HCT116 (cell line): Measurements from ENCODE around the gene CHCHD3. TPM values are rescaled to one million over a fixed set of nuclear protein-coding genes. Genes with fewer than 3 reads are reported as not detected.

Source experiments
- ATAC-seq: fragments of 200-7000 bp; cut with Tn5 transposase; 2 replicates; pipeline ENCODE4 v1.9.1; 2020; ENCODE audit warnings: mild to moderate bottlenecking, moderate library complexity
- BruUV-seq: library from RNA; stranded (reverse); fragments of 400-500 nt; replicated peaks from 2 replicates; lab custom pipeline; 2021; lab: Mats Ljungman, UMichigan
- CTCF ChIA-PET: fragments of 300-600 bp; sonication (Branson Sonifier 250); formaldehyde crosslinking; loops from one replicate; lab custom pipeline; 2021; ENCODE audit warnings: antibody characterized with exemption; lab: Charles Lee
- POLR2A ChIA-PET: fragments of 300-600, 350-600 bp; sonication (Branson Sonifier 250); formaldehyde crosslinking; loops from one replicate; lab custom pipeline; 2021; ENCODE audit warnings: antibody characterized with exemption; lab: Charles Lee
- RAD21 ChIA-PET, 2 experiments: fragments of 300-600 bp; sonication (Branson Sonifier 250); formaldehyde crosslinking; loops; one replicate each; lab custom pipeline; 2023; ENCODE audit warnings: low total read pairs in 2 of 2; ENCODE audit not compliant: uncharacterized antibody in 2 of 2, unreplicated experiment in 2 of 2, low non-redundant PET in 1 of 2; lab: Charles Lee
- DNase-seq: peaks from one replicate; pipeline ENCODE4 v3.0.0-alpha.2; 2010; ENCODE audit warnings: low read depth, low spot score
- H2AFZ ChIP-seq: fragments of 200-600 bp; shearing (Covaris generic), sonication (generic); 2 replicates; pipeline ENCODE4 v1.6.1; 2017; ENCODE audit warnings: low read depth, mixed run types, mixed read lengths, antibody characterized with exemption, low read length; ENCODE audit not compliant: poor library complexity, severe bottlenecking
- H3K27ac ChIP-seq: 2 replicates; pipeline ENCODE4 v1.5.1; 2012; ENCODE audit warnings: low read depth, low read length
- H3K27me3 ChIP-seq: fragments of 200-600 bp; sonication (generic); 2 replicates; pipeline ENCODE4 v1.6.1; 2016; ENCODE audit warnings: mixed run types, low read length, mixed read lengths; ENCODE audit not compliant: insufficient read depth
- H3K36me3 ChIP-seq, 2 experiments: fragments of 200-500 bp in 1 of 2; fragments of 200-600 bp in 1 of 2; sonication (Bioruptor generic) in 1 of 2; sonication (generic) in 1 of 2; 2 replicates each; pipeline versions ENCODE4 v1.5.1 to v1.6.1; 2014 to 2016; ENCODE audit warnings: low read length in 2 of 2, inconsistent platforms in 1 of 2, mixed read lengths in 1 of 2, mixed run types in 1 of 2; ENCODE audit not compliant: insufficient read depth in 2 of 2, control insufficient read depth in 1 of 2
- H3K4me1 ChIP-seq, 2 experiments: fragments of 200-600 bp in 1 of 2; sonication (generic) in 1 of 2; 2 replicates each; pipeline versions ENCODE4 v1.5.1 to v1.6.1; 2012 to 2017; ENCODE audit warnings: low read length in 2 of 2, inconsistent platforms in 1 of 2, mild to moderate bottlenecking in 1 of 2, mixed read lengths in 1 of 2, mixed run types in 1 of 2, moderate library complexity in 1 of 2; ENCODE audit not compliant: insufficient read depth in 2 of 2, control insufficient read depth in 1 of 2
- H3K4me2 ChIP-seq: fragments of 200-600 bp; sonication (generic); 2 replicates; pipeline ENCODE4 v1.6.1; 2017; ENCODE audit warnings: mixed run types, low read length, mixed read lengths
- H3K4me3 ChIP-seq, 2 experiments: fragments of 200-600 bp in 1 of 2; sonication (generic) in 1 of 2; replicated peaks in 1 of 2; 2 replicates each; pipeline ENCODE4 v1.5.1; 2011 to 2016; ENCODE audit warnings: low read length in 2 of 2, control low read depth in 1 of 2, low read depth in 1 of 2, mild to moderate bottlenecking in 1 of 2, mixed read lengths in 1 of 2, mixed run types in 1 of 2
- H3K79me2 ChIP-seq: fragments of 200-600 bp; sonication (generic); 2 replicates; pipeline ENCODE4 v1.6.1; 2017; ENCODE audit warnings: mild to moderate bottlenecking, mixed run types, low read length, moderate library complexity, mixed read lengths; ENCODE audit not compliant: insufficient read depth
- H3K9ac ChIP-seq: fragments of 200-600 bp; sonication (generic); 2 replicates; pipeline ENCODE4 v1.6.1; 2016; ENCODE audit warnings: low read length, mixed read lengths
- H3K9me2 ChIP-seq: fragments of 200-600 bp; sonication (generic), shearing (Covaris generic); 2 replicates; pipeline ENCODE4 v1.6.1; 2017; ENCODE audit warnings: mixed run types, mild to moderate bottlenecking, moderate library complexity; ENCODE audit not compliant: insufficient read depth
- H3K9me3 ChIP-seq, 2 experiments: fragments of 200-500 bp in 1 of 2; fragments of 200-600 bp in 1 of 2; sonication (Bioruptor generic) in 1 of 2; sonication (generic) in 1 of 2; 2 replicates each; pipeline ENCODE4 v1.6.1; 2014 to 2017; ENCODE audit warnings: low read length in 2 of 2, mixed read lengths in 2 of 2, inconsistent platforms in 1 of 2, low read depth in 1 of 2, mild to moderate bottlenecking in 1 of 2, mixed run types in 1 of 2, moderate library complexity in 1 of 2; ENCODE audit not compliant: control insufficient read depth in 1 of 2, insufficient read depth in 1 of 2
- H4K20me1 ChIP-seq: fragments of 200-600 bp; sonication (generic), shearing (Covaris generic); 2 replicates; pipeline ENCODE4 v1.6.1; 2017; ENCODE audit warnings: mixed run types, mild to moderate bottlenecking, moderate library complexity; ENCODE audit not compliant: insufficient read depth
- CBX3 ChIP-seq: IDR thresholded peaks from 2 replicates; pipeline ENCODE4 v1.6.1; 2012; ENCODE audit warnings: low read depth
- CTCF ChIP-seq, 3 experiments: fragments of 200-600 bp in 1 of 3; sonication (generic) in 1 of 3; IDR thresholded peaks in 2 of 3; conservative IDR thresholded peaks in 1 of 3; 2 replicates each; pipeline ENCODE4 v1.5.1; 2012 to 2017; ENCODE audit warnings: low read depth in 2 of 3, low read length in 2 of 3, antibody characterized with exemption in 1 of 3, borderline replicate concordance in 1 of 3, control low read depth in 1 of 3, mild to moderate bottlenecking in 1 of 3, mixed read lengths in 1 of 3, mixed run types in 1 of 3, moderate library complexity in 1 of 3; ENCODE audit not compliant: insufficient read depth in 1 of 3
- ELF1 ChIP-seq: IDR thresholded peaks from 2 replicates; pipeline ENCODE4 v1.6.1; 2012; ENCODE audit warnings: low read depth, borderline replicate concordance
- EZH2 ChIP-seq: fragments of 200-600 bp; sonication (generic); IDR thresholded peaks from 2 replicates; pipeline ENCODE4 v1.6.1; 2017; ENCODE audit warnings: antibody characterized with exemption, mixed run types
- EZH2phosphoT487 ChIP-seq: fragments of 200-600 bp; IDR thresholded peaks from 2 replicates; pipeline ENCODE4 v1.6.1; 2018; ENCODE audit warnings: antibody characterized with exemption, borderline replicate concordance
- FOSL1 ChIP-seq: IDR thresholded peaks from 2 replicates; pipeline ENCODE4 v1.6.1; 2012; ENCODE audit warnings: low read depth
- POLR2A ChIP-seq: IDR thresholded peaks from 2 replicates; pipeline ENCODE4 v1.7.0; 2011; ENCODE audit warnings: borderline replicate concordance; ENCODE audit not compliant: insufficient read depth, insufficient read length; ENCODE audit errors: extremely low read depth
- POLR2AphosphoS5 ChIP-seq: IDR thresholded peaks from 2 replicates; pipeline ENCODE4 v1.6.1; 2011; ENCODE audit warnings: mild to moderate bottlenecking, low read depth, low read length, moderate library complexity
- RAD21 ChIP-seq: IDR thresholded peaks from 2 replicates; pipeline ENCODE4 v1.6.1; 2012; ENCODE audit warnings: low read depth, mild to moderate bottlenecking
- REST ChIP-seq: IDR thresholded peaks from 2 replicates; pipeline ENCODE4 v1.6.1; 2012; ENCODE audit warnings: low read depth
- SP1 ChIP-seq: IDR thresholded peaks from 2 replicates; pipeline ENCODE4 v1.6.1; 2012; ENCODE audit warnings: low read depth
- SRF ChIP-seq: IDR thresholded peaks from 2 replicates; pipeline ENCODE4 v1.6.1; 2012; ENCODE audit warnings: low read depth
- TCF7L2 ChIP-seq: IDR thresholded peaks from 2 replicates; pipeline ENCODE4 v1.7.0; 2011; ENCODE audit warnings: borderline replicate concordance, inconsistent platforms; ENCODE audit not compliant: insufficient read depth, insufficient read length; ENCODE audit errors: extremely low read depth
- YY1 ChIP-seq: IDR thresholded peaks from 2 replicates; pipeline ENCODE4 v1.6.1; 2011; ENCODE audit warnings: low read length, low read depth, moderate library complexity, mild to moderate bottlenecking; ENCODE audit not compliant: insufficient replicate concordance; ENCODE audit errors: extremely low read depth
- ZBTB33 ChIP-seq: IDR thresholded peaks from 2 replicates; pipeline ENCODE4 v1.6.1; 2011; ENCODE audit warnings: mild to moderate bottlenecking, low read length, moderate library complexity; ENCODE audit not compliant: insufficient replicate concordance; ENCODE audit errors: extremely low read depth
- ZFX ChIP-seq: fragments of 450-650 bp; IDR thresholded peaks from 2 replicates; pipeline ENCODE4 v1.6.1; 2017
- ZNF274 ChIP-seq: fragments of 200-500 bp; sonication (Bioruptor generic); IDR thresholded peaks from 2 replicates; pipeline ENCODE4 v1.6.1; 2014; ENCODE audit warnings: mild to moderate bottlenecking, low read depth, low read length, inconsistent platforms
- intact Hi-C: fragments of 100-400 bp; cut with micrococcal nuclease; formaldehyde crosslinking; loops from 2 replicates; pipeline ENCODE4 v1.10.0; 2022
- total RNA-seq: library from RNA; stranded (reverse); gene quantifications from one replicate; pipeline ENCODE4 v1.2.1, GENCODE V29; 2021; ENCODE audit not compliant: unreplicated experiment
- TF ChIP-seq, protein P1 (sequence below): IDR thresholded peaks from 2 replicates; pipeline ENCODE4 v1.6.1; 2012

Gene CHCHD3
- total RNA-seq, 1 experiment from 2014 or later, result 73.5 TPM

- Histone ChIP-seq H3K27ac (no peak overlapping the region), H3K9me2 (no peaks in the 10 kb centered on the region), H2AFZ (no peak overlapping the region), H3K9ac (no peak overlapping the region), H3K4me3 (no peak overlapping the region), H3K9me3 (no peaks in the 10 kb centered on the region; a peak in 1 of 4 replicates), H3K4me2 (no peak overlapping the region), H3K79me2 (no peaks in the 10 kb centered on the region)
- ATAC-seq (no peak), DNase-seq (no peak)
- ChIA-PET RAD21 (no interaction called here), POLR2A (no interaction called here), CTCF (no interaction called here)
- intact Hi-C loops, result no loop called here
- TF ChIP-seq SP1 (no peak), YY1 (no peak), RAD21 (no peak), POLR2AphosphoS5 (no peak), ZBTB33 (no peak), ZNF274 (no peak), FOSL1 (no peak), EZH2 (no peak), TCF7L2 (no peak), CBX3 (no peak), REST (no peak), SRF (no peak), EZH2phosphoT487 (no peak), ELF1 (no peak), ZFX (no peak), POLR2A (no peak), CTCF (IDR thresholded peaks at IDR 0.05 in 2 of 3, conservative IDR thresholded peaks at IDR 0.05 in 1 of 3; ENCODE audit: borderline replicate concordance in 1 of 3, insufficient read depth in 1 of 3, low read depth in 2 of 3, low read length in 2 of 3) (no peak)
- TF ChIP-seq, protein P1, sequence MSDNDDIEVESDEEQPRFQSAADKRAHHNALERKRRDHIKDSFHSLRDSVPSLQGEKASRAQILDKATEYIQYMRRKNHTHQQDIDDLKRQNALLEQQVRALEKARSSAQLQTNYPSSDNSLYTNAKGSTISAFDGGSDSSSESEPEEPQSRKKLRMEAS, result no peak
- TF ChIP-seq, all 23 proteins: peak for 0
- Histone ChIP-seq H3K36me3 (no peaks in the 10 kb centered on the region), H4K20me1 (peaks cover 9% of the 10 kb centered on the region; the same call in 1 of the 2 replicates), H3K4me1 (no peaks in the 10 kb centered on the region), H3K27me3 (no peaks in the 10 kb centered on the region)
- no TSS peak for BruUV-seq
These were observed 222.7 kb downstream of the CHCHD3 start for GRCh38 chr7:132859199-132859598.
